GM19463 (cell line): Measurements from ENCODE around the gene PLPP1.
"Not testable (repeated sequence)": the region's sequence is repeated elsewhere in the genome, so short reads cannot be mapped to it uniquely, and the experiment has no call there.

Experiments
- ATAC-seq: cut with Tn5 transposase; IDR thresholded peaks from one replicate; pipeline ENCODE4 v1.9.1; 2021; ENCODE audit warnings: mild to moderate bottlenecking, moderate library complexity; ENCODE audit not compliant: unreplicated experiment

PLPP1 gene

DNA sequence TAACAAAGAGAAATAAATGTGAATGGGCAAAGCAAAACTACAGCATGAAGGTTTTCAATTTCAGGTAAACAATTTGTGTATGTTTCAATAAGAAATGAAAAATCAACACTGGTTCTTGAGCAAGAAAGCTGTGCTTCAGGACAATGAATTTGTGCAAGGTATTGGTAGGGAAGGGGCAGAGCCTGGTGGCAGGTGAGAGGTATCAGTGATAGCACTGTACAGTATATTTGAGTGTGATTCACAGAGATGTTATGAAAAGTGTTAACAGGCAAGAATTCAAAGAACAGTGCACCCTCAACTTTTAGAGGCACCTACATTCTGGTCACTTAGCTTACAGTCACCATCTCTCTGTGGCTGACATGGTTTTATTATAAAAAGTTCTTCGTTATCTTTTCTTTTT, 25.7 kb downstream of the PLPP1 start:
- no peak for ATAC-seq

GRCh38 chr5:55507574-55507973, 27.2 kb downstream of the PLPP1 start:
- no peak for ATAC-seq

- not testable (repeated sequence) for ATAC-seq
Observed at GRCh38 chr5:55505711-55506110, 29.1 kb downstream of the PLPP1 start.

DNA sequence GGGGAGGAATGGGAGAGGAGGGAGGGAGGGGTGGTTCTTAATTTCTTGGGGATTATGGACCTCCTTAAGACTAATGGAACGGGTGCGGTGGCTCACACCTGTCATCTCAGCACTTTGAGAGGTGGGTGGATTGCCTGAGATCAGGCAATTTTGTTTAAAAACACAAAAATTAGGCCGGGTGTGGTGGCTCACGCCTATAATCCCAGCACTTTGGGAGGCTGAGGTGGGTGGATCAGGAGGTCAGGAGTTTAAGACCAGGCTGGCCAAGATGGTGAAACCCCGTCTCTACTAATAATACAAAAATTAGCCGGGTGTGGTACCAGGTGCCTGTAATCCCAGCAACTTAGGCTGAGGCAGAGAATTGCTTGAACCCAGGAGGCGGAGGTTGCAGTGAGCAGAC, 30.8 kb downstream of the PLPP1 start:
- ATAC-seq: not testable (repeated sequence)

DNA sequence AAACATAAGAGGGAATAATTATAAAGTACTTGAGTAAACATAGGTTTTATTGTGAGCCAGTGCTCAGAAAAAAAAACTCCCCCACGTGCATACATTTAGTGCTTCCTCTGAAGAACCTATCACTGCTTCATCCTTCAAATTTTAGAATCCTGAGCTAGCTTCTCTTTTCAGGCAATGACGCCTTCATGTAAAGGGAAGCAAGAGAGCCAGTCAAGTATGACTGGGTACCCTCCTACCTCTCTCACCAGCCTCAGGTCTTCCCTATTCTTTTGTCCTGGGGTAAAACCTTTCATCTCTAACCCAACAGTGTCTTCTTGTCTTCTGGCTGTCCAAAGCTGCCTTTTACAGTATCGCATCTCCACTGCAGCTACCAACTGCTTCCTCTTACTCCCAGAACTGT, 32.0 kb downstream of the PLPP1 start:
- ATAC-seq: no peak

GRCh38 chr5:55498457-55498856, 36.3 kb downstream of the PLPP1 start:
- no peak for ATAC-seq

- no peak for ATAC-seq
Observed at GRCh38 chr5:55497712-55498111, 37.1 kb downstream of the PLPP1 start.

- no peak for ATAC-seq
Observed at GRCh38 chr5:55495216-55495615, 39.5 kb downstream of the PLPP1 start.

DNA sequence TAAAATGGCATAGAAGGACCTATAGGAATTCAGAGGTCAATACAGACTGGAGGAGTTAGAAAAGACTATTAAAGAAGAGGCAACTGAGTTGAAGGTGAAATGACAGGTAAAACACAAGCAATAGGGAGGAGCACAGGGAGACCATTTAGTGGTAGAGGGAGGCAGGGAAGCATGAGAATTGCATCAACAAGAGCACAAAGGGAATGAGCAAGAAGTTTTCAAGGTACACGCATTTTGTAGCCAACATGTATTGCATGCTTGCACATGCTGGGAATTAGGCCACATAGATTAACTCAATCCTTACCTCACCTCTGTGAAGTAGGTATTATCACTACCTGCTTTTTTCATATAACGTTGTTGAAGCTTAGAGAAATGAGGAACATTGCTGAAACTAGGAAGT, 42.3 kb downstream of the PLPP1 start:
- no peak for ATAC-seq

DNA sequence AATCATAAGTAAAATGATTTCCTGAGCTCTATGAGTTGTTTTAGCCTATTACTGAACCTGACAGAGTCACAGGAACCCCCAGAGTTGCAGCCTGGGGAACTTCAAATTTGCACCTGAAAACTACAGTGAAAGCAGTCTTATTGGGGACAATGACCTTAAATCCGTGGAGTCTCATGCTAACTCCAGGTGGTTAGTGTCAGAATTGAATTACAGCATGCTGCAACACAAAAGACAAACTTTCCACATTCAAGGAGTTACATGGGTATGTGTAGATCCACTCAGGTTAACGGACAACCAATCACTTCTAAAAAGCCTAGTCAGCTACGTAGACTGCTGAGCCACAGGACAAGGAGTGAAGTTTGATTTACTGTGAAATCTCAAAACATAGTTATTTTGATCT, 49.7 kb downstream of the PLPP1 start:
- ATAC-seq: no peak

DNA sequence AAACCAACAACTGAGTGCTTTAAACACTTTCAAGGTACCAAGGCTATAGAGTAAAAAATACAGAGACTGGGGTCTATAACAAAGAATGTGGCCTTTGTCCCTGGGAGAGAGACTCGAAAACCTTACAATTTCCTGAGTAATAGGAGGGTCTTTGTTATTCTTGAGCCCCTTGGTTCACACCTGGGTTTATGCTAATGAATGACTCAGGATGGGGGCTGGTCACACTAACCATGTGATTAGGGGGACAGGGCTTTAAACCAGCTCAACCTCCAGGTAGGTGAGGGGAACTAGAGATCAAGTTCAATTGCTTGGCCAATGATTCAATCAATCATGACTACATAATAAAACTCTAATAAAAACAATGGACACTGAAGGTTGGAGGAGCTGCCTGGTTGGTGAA, 50.2 kb downstream of the PLPP1 start:
- ATAC-seq: no peak

DNA sequence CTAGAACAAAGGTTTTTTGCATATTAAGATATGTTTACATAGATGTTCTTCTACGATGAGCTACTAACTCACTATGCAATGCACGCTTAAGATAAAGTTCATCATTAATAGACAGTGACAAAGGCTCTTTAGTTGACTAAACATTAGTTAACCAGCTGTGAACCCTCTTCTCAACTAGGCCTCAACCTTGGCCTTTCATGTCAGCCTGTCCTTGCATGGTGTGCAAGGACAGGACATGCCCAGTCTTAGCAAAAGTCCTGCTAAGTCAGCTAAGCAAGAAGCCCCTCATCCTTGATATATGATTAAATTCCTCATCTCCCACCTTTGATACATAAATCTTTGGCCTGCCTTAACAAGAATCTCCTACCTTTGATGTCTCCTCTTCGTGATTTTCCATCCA, 50.9 kb downstream of the PLPP1 start:
- no peak for ATAC-seq

DNA sequence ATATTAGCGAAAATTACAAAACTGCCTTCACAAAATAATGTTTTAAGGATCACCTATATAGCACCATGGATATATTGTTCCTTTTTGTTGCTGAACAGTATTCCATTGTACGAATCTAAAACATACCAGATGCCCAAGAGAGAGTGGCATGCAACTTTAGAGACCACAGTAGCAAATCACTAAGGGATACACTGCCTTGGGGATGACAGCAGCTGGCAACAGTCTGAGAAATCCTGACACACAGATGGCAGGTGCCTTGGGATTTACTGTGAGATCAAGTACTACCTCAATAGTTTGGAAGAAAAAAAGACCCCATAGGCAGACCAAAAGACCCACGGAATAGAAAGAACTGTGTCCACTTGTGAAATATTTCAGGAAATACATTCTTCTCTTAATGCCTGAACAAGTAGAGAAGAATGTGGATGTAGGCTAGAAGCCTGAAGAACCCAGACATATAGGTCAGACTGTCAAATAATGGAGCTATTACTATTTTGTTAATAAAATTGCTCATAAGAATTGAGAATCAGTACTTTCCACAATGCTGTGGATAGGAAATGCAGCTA, 53.4 kb downstream of the PLPP1 start:
- ATAC-seq: no peak

- no peak for ATAC-seq
Observed at GRCh38 chr5:55480781-55481180, 54.0 kb downstream of the PLPP1 start.

- ATAC-seq: no peak
Observed at GRCh38 chr5:55472642-55473041, 62.1 kb downstream of the PLPP1 start.

DNA sequence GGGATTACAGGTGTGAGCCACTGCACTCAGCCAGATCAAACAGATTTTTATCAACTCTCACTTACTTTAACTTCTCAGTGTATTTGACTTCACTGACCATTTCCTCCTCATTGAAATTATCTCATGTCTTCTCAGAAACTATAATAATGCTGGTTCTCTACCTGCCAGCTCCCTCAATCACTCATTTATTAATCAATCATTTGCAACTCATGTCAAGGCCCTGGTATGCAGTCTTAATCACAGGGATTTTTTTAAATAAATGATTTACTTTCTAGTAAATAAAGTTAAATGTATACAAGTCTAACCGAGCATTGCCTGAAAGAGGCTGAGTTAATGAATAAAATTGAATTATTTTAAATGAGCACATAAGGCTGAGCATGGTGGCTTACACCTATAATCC, 63.3 kb downstream of the PLPP1 start:
- ATAC-seq: no peak

DNA sequence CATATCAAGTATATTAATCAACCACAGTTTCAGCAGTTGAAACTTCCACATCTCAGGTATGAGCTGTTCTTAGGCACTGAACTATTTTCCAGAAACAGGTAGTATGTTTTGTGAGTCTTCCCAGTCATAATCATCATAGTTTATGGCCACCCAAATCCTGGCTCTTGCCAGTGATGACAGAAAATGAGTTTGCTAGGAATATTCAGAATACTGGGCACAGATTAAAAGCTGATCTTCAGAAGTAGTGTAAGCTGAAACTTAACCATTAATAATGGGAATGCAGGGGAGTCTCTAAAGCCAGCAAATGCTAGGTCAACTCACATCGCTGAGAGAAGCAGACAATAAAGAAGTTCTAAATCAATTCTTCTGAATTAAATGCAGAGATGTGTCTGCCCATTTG, 64.5 kb downstream of the PLPP1 start:
- no peak for ATAC-seq

- ATAC-seq: no peak
Observed at GRCh38 chr5:55469839-55470238, 64.9 kb downstream of the PLPP1 start.

DNA sequence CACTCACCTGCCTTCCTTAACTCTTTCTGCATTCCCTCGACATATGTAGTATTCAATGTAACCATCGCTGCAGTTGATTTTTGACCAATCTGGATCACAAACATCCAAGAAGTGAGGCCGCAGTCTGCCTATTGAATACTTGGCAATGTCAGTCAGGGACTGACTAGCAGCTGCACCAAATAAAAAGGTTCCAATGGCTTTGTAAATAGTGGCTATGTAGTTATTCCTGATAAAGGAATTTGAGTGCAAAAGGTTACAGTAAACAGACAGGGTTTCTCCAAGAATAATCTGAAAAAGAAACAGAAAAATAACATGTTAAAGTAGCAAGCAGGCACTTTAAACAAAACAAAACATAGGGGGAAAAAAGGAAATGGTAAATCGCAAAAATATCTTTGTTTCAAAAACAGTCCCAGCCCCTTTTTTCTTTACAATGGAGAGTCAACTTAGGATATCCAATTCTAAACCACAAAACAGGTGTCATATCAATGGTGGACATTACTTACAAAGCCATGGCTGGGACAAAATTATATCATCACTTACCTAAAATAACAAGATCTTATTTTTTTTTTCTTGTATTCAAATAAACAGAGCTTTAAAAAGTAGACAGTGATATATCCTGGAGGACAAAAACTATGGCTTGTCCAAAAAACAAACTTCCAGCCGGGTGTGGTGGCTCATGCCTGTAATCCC, 66.8 kb downstream of the PLPP1 start:
- no peak for ATAC-seq

- ATAC-seq: no peak
Observed at GRCh38 chr5:55463613-55464012, 71.2 kb downstream of the PLPP1 start.

DNA sequence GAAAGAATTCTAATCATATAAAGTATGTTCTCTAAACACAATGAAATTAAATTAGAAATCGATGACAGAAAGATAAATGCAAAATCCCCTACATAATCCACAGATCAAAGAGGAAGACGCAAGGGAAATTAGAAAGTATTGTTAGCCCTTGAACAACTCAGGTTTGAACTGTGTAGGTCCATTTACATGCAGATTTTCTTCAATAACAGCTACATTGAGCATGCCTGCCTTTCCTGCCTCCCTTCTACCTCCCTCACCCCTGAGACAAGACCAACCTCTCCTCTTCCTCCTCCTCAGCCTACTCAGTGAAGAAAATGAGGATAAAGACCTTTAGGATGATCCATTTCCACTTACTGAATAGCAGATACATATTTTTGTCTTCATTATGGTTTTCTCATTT, 75.2 kb downstream of the PLPP1 start:
- ATAC-seq: no peak

- ATAC-seq: no peak
Observed at GRCh38 chr5:55456216-55456895, 78.4 kb downstream of the PLPP1 start.
